ENCODE measurements around the gene AGER.
"Not testable (repeated sequence)": the region's sequence is repeated elsewhere in the genome, so short reads cannot be mapped to it uniquely, and the experiment has no call there.

AGER gene

DNA sequence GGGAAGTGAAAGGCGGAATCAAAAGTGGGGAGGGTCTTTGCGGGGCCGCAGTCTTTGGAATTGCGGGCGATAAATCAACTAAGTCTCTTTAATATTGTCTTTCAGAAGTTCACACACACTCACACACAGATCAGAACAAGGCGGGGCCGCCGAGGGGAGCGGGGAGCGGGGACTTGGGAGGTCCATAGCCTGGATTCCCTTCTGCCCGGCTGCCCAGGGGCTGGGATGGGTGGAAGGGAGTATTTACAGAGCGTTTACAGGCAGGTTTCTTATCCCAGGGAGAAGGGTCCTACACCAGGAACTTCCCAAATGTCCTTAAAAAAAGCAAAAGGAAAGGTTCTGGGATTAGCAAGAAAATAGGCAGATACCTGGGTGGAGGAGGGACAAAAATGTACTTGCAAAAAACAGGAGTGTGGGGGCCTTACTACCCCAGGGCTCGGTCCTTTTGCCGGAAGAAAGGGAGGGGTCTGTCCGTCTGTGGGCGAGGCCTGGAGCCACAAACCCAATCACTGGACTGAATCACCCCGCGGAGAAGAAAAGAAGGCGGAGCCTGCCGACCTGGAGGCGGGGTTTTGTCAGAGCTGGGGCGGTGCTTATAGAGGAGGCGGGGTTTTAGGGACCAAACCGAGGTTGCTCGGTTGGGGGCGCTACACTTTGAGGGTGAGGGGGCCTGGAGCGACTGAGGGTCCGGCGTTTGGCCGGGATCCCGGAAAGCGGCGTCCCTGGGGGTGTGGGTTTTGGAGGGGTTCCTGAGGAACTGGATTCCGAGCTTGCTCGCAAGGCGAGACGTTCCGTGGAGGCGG is 35.6 kb downstream of the AGER start:
- no peak for DNase-seq (ENCODE audit: low read depth)

DNA sequence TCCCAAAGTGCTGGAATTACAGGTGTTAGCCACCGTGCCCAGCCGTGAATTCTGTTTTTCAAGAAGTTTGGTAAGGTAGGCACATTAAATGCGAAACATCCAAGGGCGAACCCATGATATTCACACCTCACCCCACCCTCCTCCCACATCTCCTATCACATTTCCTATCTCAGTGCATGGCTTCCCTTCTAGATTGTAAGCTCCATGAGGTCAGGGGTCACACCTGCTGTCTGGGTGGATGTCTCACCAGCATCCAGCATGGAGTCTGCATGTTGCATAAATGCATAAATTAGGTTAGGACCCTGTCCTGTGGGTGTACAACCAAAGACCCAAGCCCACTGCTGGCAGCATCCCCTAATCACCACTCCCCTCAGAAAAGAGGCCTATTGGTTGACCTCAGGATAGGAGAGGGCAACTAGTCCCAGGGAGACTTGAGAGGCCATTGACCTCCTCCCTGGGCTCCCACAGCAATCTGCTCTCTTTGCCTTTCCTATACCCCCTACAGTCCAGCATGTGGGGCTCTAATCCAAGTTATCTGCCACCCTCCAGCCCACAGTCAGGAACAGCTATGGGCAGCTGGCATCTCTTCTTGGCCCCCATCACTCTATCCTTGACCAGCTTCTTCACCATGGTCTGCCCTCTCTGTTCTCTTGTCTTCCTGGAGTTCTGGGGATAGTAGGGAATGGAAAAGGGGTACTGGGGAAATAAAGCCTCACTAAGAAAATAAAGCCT is 36.5 kb downstream of the AGER start:
- DNase-seq (ENCODE audit: low read depth), result no peak

DNA sequence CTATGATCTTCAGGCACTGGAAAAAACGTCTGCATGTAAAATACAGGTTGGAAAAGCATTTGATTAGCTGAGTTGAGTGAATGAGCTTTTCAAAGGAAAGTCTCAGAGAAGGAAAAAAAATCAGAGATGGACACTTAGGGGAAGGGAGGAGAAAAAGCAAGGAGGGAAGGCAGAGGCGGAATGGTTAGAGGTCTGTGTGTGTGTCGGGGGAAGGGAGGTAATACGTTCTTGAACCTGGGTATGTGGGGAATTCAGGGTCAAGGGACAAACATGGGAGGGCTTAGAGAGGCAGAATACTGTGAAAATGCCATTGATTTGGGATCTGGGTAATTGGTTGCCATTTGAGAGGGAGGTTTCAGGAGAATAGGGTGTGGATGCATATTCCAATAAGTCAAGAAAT is 37.4 kb downstream of the AGER start:
- DNase-seq (ENCODE audit: low read depth), result no peak

DNA sequence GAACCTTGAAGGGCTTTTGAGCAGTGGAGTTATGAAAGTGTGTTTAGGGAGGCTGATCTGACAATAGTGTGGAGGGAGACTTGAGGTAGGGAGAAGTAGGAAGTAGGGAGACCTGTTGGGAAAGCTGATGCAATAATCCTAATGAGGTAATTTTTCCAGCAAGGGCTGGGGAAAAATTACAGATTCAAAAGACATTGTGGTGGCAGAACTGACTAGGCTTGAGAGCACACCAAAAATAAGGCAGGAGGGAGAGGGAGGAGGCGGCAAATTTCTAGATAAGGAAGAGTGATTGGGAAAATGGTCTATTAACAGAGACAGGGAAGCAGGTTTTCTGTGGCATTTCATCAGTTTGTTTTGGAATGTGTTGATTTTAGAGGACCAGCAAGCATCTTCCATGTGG is 37.8 kb downstream of the AGER start:
- no peak for DNase-seq (ENCODE audit: low read depth)

GRCh38 chr6:32144238-32144637 is 39.8 kb downstream of the AGER start:
- DNase-seq (ENCODE audit: low read depth), result not testable (repeated sequence)

GRCh38 chr6:32140420-32141046 is 43.5 kb downstream of the AGER start:
- DNase-seq (ENCODE audit: low read depth), result no peak

GRCh38 chr6:32139590-32139989 is 44.5 kb downstream of the AGER start:
- no peak for DNase-seq (ENCODE audit: low read depth)

GRCh38 chr6:32137454-32137853 is 46.6 kb downstream of the AGER start:
- no peak for DNase-seq (ENCODE audit: low read depth)

- DNase-seq (ENCODE audit: low read depth), result no peak
Measured at GRCh38 chr6:32133786-32134185, 50.3 kb downstream of the AGER start.

GRCh38 chr6:32132110-32132509 is 51.9 kb downstream of the AGER start:
- no peak for DNase-seq (ENCODE audit: low read depth)

DNA sequence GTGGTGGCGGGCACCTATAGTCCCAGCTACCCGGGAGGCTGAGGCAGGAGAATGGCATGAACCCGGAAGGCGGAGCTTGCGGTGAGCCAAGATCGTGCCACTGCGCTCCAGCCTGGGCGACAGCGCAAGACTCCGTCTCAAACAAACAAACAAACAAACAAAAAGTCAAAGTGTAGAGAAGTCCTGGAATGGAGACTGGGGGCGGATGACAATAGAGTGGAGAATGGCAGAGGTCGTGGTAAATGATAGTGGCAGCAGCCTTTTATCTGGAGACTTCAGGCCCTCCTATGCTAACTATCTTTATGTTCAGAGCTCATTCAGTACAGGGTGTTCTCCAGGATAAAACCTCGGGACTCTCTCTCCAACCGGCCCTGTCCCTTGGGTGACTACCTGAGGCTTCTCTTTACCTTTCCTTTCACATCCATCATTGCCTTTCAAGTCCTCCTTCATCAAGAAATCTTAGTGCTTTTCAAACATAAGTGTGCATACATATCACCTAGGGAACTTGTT is 52.6 kb downstream of the AGER start:
- DNase-seq (ENCODE audit: low read depth), result no peak
